Measurements from ENCODE around the gene BDH1. TPM values are rescaled to one million over a fixed set of nuclear protein-coding genes. Genes with fewer than 3 reads are reported as not detected.
A peak's percentile ranks its signal among the peaks of the same experiment; 100 is the strongest.

Gene BDH1
- total and polyA plus RNA-seq, 2 of the 8 experiments (the other 6 are each of a cell fraction or from before 2014, with no cell fraction given): 27.2 to 28.1 TPM

GRCh38 chr3:197580253-197580691 lies 24.5 kb upstream of the BDH1 start (continued):
- no peak for TF ChIP-seq CHD7 (IDR thresholded peaks at IDR 0.05; ENCODE audit: insufficient replicate concordance, low read length)
- TF ChIP-seq TBP (IDR thresholded peaks at IDR 0.05; ENCODE audit: low read depth, low read length): no peak
- no peak for TF ChIP-seq SRF (IDR thresholded peaks at IDR 0.05; ENCODE audit: low read depth, low read length)
- no peak for TF ChIP-seq PHF8 (conservative IDR thresholded peaks at IDR 0.05; ENCODE audit: low read depth, low read length)
- no peak for TF ChIP-seq SP4 (IDR thresholded peaks at IDR 0.05; ENCODE audit: low read length)
- peak; percentile 90 for TF ChIP-seq POU5F1 (IDR thresholded peaks at IDR 0.05; ENCODE audit: low read depth, low read length)
